GM06990 (cell line): ENCODE measurements around the gene ALDH3B2.
"Not testable (repeated sequence)": the region's sequence is repeated elsewhere in the genome, so short reads cannot be mapped to it uniquely, and the experiment has no call there.

ENCODE experiments used
- DNase-seq: peaks from one replicate; pipeline ENCODE4 v3.0.0-alpha.2; 2011; ENCODE audit not compliant: insufficient read length; ENCODE audit errors: extremely low read depth
- H3K27me3 ChIP-seq: replicated peaks from 2 replicates; pipeline ENCODE4 v1.6.0; 2011; ENCODE audit warnings: low read length; ENCODE audit not compliant: control insufficient read depth, insufficient read depth
- H3K36me3 ChIP-seq: 2 replicates; pipeline ENCODE4 v1.5.1; 2011; ENCODE audit warnings: low read length; ENCODE audit not compliant: control insufficient read depth, insufficient read depth
- H3K4me3 ChIP-seq: replicated peaks from 2 replicates; pipeline ENCODE4 v1.5.1; 2011; ENCODE audit warnings: low read depth, mild to moderate bottlenecking, control low read depth, low read length
- CTCF ChIP-seq: IDR thresholded peaks from 2 replicates; pipeline ENCODE4 v1.5.1; 2011; ENCODE audit warnings: low read length, control low read depth, mild to moderate bottlenecking, inconsistent platforms; ENCODE audit not compliant: insufficient read depth, poor library complexity, severe bottlenecking

Gene ALDH3B2

DNA sequence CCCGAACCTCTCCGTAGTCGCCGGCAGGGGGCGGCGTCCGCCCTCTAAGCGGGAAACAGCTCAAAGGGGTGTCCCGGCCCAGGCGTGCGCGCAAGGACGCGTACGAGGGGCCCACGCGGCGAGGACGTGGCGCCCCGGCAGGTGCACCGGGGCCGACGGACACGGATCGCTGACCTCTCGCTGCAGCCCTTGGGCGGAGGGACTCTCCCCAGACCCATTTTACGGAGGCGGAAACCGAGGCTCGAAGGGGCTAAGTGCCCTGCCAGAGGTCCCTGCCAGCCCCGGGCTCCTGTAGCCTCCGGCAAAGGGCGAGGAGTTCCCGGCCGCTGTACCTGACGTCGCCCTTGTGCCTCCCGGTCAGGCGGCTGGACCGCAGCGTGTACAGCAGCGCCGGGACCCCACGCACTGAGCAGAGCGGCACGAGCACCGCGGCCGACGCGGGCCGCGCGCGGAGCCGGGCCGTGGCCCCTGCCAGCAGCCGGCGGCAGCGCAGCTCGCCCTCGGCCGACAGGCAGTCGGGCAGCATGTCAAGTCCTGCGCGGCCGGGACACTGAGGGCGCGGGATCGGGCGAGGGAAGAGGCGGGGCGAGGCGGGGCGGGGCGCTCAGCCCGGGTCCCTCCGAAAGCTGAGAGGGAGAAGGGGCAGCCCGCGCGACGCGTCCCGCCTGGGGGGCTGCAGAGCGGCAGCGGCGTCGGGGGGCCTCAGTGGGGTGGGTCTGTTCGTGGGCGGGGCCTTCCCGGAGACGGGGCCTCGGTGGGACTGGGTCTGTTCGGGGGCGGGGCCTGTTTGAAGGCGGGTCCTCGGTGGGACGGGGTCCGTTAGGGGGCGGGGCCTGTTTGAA lies 44.8 kb downstream of the ALDH3B2 start, which contains the start of gene NUDT8:
Gene NUDT8, minus strand, starts transcription at position 552 of the 842 bp plus-strand sequence. Its CDS starts 26 bp downstream, at position 526.
- TF ChIP-seq CTCF = peak; percentile 89
- peak within 1 kb of the TSS; percentile 63 for H3K4me3 ChIP-seq

GRCh38 chr11:67628710-67629385 lies 45.6 kb downstream of the ALDH3B2 start:
- no peak for TF ChIP-seq CTCF
- Histone ChIP-seq H3K27me3 (no peaks in the 10 kb centered on the region), H3K4me3 (peak overlapping the region; percentile 62), H3K36me3 (no peaks in the 10 kb centered on the region)
- DNase-seq = no peak

More for the DNA sequence above, 44.8 kb downstream of the ALDH3B2 start, which contains the start of gene NUDT8:
- Histone ChIP-seq H3K27me3 (no peaks in the 10 kb centered on the region; the same call in 1 of the 2 replicates), H3K36me3 (no peaks in the 10 kb centered on the region)
- DNase-seq = peak; percentile 91

DNA sequence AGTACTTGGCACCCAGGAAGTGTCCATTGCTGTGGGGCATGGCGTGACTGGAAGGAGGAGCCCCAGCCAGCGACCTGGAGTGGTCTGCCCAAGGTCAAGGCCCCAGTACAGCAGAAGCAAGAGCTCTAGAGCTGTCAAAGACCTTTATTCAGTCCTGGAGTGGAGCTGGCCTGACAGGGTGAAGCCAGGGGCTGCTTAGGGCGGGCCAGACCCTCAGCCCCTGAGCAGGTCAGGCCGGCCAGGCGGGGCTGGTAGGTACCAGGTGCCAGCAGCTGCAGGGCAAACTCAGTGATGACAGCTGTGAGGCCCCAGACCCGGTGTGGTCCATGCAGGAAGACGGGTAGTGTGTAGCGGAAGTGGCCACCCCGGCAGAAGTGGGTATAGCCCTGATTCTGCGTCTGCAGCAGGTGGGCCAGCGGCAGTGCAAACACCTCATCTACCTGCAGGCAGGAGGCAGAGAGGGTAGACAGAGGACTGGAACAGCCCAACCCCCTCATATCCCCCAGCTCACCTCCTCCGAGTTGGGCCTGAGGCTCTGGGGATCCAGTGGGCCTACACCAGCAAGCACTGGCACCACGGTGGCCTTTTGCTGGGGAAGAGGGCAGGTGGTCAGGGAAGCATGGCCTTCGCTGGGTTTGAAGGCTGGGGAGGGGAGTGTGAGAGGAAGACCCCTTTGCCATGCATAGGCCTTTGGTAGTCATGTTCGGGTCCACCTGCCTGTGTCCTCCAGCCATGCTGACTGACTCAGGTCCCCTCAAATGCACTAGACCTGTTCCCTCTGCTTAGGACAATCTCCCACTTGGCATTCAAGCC lies 46.4 kb downstream of the ALDH3B2 start:
- DNase-seq = no peak
- Histone ChIP-seq H3K36me3 (no peaks in the 10 kb centered on the region), H3K27me3 (no peaks in the 10 kb centered on the region), H3K4me3 (no peak overlapping the region)
- TF ChIP-seq CTCF = no peak

- DNase-seq = no peak
- TF ChIP-seq CTCF = no peak
- Histone ChIP-seq H3K4me3 (no peak overlapping the region), H3K36me3 (no peaks in the 10 kb centered on the region), H3K27me3 (no peaks in the 10 kb centered on the region)
Measured at GRCh38 chr11:67627441-67627811, 47.0 kb downstream of the ALDH3B2 start.

DNA sequence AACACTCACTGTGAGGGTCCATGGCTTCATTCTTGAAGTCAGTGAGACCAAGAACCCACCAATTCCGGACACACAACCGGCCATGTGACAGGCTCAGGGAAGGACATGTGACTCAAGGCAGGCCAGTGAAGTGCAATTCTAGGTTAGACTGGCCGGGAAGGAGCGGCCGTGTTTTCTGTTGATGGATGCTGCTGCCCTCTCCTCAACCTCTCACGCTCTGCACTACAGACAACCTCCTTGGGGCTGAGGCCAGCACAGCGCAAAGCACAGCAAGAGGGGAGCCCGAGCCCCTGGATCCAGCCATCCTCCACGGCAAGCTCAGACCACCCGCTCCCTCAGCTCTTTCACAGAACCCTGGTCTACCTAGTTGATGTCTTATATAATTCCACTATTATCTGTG lies 47.5 kb downstream of the ALDH3B2 start:
- Histone ChIP-seq H3K4me3 (no peak overlapping the region), H3K36me3 (no peaks in the 10 kb centered on the region), H3K27me3 (no peaks in the 10 kb centered on the region)
- no peak for DNase-seq
- no peak for TF ChIP-seq CTCF

GRCh38 chr11:67626131-67626833 lies 48.1 kb downstream of the ALDH3B2 start:
- not testable (repeated sequence) for H3K27me3 ChIP-seq, H3K4me3 ChIP-seq, H3K36me3 ChIP-seq, DNase-seq

- not testable (repeated sequence) for H3K27me3 ChIP-seq, DNase-seq
Measured at GRCh38 chr11:67623795-67624194, 50.6 kb downstream of the ALDH3B2 start.

DNA sequence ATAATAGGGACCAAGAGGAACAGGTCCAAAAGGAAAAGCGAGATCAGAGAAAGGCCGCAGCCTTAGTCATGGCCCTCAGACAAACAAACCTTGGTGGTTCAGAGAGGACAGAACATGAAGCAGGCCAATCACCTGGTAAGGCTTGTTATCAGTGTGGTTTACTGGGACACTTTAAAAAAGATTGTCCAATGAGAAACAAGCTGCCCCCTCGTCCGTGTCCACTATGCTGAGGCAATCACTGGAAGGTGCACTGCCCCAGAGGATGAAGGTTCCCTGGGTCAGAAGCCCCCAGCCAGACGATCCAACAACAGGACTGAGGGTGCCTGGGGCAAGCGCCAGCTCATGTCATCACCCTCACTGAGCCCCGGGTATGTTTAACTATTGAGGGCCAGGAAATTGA lies 51.5 kb downstream of the ALDH3B2 start:
- DNase-seq, H3K4me3 ChIP-seq, H3K27me3 ChIP-seq, H3K36me3 ChIP-seq: not testable (repeated sequence)

More at GRCh38 chr11:67623795-67624194, 50.6 kb downstream of the ALDH3B2 start:
- H3K4me3 ChIP-seq, H3K36me3 ChIP-seq: not testable (repeated sequence)
